Activated CD8-positive, alpha-beta memory T cell treated with anti-CD3 and anti-CD28 coated beads, Interleukin-2, amount 50 U/mL, for 1 hour (primary cell): ENCODE measurements around the gene EIF4ENIF1.
"Not testable (repeated sequence)": the region's sequence is repeated elsewhere in the genome, so short reads cannot be mapped to it uniquely, and the experiment has no call there.

Experiments used
- DNase-seq: peaks from one replicate; pipeline ENCODE4 v3.0.0-alpha.2; 2020; ENCODE audit errors: extremely low read depth

The EIF4ENIF1 gene

GRCh38 chr22:31442768-31443489, 46.7 kb downstream of the EIF4ENIF1 start:
- DNase-seq, result no peak

- no peak for DNase-seq
Observed at GRCh38 chr22:31441652-31442051, 48.0 kb downstream of the EIF4ENIF1 start.

DNA sequence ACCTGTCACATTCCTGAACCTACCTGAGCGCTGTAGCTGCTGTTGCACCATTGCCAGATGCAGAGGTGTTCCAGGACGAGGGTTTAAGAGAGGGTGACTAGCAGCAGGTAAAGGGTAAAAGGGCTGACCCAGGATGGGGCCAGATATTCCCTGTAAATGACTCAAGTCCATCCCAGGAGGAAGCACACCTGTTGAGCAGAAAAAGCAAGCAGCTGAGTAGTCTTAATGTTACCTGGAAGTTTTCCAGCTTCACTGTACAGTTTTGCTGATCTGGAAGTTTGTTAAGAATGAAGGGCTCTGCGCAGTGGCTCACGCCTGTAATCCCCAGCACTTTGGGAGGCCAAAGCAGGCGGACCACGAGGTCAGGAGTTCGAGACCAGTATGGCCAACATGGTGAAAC, 49.0 kb downstream of the EIF4ENIF1 start:
- no peak for DNase-seq

DNA sequence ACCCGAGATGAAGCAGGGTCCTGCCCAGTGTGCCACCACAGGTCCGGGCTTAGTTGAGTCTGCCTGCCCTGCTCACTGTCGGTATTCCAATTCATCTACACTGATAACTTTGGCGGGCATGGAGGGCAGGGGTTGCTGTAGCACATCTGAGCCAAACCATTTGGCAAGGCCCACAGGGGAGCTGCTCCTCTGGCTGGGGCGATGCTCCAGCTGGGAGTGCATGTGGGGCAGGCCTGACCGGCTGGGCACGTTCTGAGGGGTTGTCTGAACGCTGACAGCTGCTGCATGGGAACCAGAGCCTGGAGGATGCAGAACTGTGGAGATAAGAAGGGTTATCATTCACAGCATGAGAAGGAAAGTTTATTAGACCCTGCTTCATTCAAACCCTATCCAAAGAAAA, 49.8 kb downstream of the EIF4ENIF1 start:
- DNase-seq, result no peak

DNA sequence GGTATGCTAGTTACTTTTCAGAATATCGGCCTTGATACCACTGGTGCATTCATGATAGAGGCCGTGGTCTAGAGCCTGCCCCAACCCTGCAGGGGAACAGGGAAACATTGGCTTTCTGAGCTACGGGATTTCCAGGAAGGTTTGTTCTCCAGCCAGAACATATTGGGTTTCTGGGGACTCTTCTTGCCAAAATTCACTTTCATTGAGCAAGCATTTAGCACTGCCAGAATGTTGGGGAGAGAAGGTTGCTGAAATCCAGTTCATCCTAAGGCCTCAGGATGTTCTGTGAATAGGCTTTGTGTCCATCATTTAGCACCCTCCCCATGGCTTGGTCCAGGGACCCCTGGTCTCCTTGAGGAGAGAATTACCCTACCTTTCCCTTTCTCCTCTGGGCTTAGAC, 53.5 kb downstream of the EIF4ENIF1 start:
- DNase-seq, result no peak

DNA sequence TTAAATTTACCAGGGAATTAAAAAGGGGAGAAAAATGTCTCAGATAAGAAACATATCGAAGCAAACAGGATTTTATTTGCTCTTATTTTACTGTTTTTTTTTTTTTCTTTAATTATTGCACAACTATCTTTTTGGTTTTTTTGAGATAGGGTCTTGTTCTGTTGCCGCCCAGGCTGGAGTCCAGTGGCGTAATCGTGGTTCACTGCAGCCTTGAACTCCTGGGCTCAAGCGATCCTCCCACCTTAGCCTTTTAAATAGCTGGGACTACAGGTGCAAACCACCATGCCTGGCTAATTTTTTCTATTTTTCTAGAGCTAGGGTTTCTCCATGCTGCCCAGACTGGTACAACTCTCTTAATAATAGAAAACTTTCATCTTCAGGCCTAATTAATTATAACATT, 57.7 kb downstream of the EIF4ENIF1 start:
- no peak for DNase-seq

DNA sequence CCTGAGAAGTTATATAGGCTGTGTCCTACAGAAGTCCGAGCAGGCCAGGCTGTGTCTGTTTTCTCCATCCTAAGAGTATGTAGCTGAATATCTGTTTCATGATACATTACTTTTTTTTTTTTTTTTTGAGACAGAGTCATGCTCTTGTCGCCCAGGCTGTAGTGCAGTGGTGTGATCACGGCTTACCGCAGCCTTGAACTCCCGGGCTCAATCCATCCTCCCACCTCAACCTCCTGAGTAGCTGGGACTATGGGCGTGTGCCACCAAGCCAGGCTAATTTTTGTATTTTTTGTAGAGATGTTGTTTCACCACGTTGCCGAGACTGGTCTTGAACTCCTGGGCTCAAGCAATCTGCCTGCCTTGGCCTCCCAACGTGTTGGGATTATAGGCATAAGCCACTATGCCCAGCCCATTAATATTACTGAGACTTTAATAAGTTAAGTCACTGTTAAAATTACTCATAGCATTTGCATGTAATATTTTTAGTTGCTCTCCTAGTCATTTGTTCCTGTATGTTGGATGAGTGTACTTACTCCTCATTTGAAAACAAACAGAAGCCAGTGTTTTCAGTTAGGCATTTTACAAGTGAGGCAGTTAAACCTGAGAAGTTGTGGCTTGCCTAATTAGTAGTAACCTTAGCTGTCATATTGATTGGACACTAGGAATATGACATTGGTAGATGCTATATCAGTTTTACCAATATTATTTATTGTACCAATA, 64.2 kb downstream of the EIF4ENIF1 start:
- no peak for DNase-seq

- not testable (repeated sequence) for DNase-seq
Observed at GRCh38 chr22:31402350-31402749, 87.3 kb downstream of the EIF4ENIF1 start.

DNA sequence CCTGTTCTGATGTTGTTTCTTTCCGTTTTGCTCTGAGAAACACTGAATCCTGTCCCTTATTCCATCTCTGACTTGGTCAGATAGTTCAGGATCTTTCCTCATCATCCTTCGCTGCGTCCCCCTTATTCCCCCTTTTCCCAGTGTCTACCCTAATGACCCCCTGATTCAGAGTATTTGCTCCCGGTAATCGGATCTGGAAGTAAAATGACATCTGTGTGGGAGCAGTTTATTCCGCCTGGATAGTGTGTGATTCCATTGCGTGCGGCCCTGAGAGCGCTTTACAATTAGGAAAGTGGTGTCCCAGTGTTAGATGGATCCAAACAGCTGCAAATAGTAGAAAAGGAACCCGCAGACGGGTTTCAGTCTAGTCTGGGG, 89.6 kb downstream of the EIF4ENIF1 start:
- no peak for DNase-seq

- peak; percentile 87 for DNase-seq
Observed at GRCh38 chr22:31399211-31400022, 90.2 kb downstream of the EIF4ENIF1 start, which contains the start of gene DRG1. Gene DRG1 (plus strand): TSS chr22:31399604. CDS start chr22:31399684, 80 bp downstream.

DNA sequence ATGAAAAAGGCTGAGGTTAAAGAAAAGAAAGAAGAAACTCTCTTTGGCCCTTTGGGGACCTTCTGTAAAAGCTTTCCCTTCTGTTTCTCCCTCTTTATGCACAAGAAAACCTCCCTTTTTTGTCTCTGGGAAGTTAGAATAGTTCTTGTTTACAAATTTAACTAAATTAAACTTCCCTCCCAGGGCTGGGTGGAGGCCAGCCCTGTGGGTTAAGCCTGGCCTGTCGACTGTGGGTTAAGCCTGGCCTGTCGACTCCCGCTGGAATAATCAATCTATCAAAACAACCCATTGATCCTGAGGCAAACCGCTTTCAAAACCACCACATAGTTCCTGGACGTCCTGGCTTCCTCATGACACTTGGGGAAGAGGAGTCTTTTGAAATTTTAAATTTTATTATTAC, 91.4 kb downstream of the EIF4ENIF1 start:
- DNase-seq, result no peak

DNA sequence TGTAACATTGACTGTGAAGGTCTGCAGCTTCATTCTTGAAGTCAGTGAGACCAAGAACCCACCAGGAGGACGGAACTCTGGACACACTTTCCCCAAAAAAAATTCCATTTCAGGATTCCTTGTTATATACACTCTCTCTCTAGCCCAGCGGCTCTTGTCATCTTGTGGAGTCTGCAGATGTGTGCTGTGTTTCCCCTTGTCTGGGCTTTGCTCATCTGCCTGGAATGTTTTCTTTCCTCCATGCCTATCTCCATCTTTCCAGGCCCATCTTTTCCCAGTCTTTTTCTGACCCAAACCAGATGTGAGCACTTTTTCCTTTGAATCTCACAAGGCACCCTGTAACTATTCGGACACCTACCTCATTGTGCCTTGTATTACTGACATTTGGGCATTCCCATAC, 95.3 kb downstream of the EIF4ENIF1 start:
- no peak for DNase-seq

DNA sequence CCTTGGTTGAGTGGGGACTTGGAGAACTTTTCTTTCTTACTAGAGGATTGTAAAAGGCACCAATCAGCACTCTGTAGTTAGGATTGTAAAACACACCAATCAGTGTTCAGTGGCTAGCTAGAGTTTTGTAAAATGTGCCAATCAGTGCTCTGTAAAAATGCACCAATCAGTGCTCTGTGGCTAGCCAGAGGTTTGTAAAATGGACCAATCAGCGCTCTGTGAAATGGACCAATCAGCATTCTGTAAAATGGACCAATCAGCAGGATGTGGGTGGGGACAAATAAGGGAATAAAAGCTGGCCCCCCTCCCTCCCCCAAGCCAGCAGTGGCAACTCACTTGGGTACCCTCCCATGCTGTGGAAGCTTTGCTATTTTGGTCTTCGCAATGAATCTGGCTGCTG, 95.7 kb downstream of the EIF4ENIF1 start:
- no peak for DNase-seq
